Fibroblast of lung (primary cell): Measurements from ENCODE around the gene PLXNA4. TPM values are rescaled to one million over a fixed set of nuclear protein-coding genes. Genes with fewer than 3 reads are reported as not detected.

Source experiments
- DNase-seq, 2 donors: peaks; one replicate each; pipeline versions ENCODE4 v3.0.0 to v3.0.0-alpha.2; 2010; ENCODE audit warnings: low read depth in 2 of 2
- H2AFZ ChIP-seq: 2 replicates; pipeline ENCODE4 v1.5.1; 2012; ENCODE audit warnings: low read length, control low read depth, inconsistent platforms
- H3K27ac ChIP-seq: 2 replicates; pipeline ENCODE4 v1.5.1; 2011; ENCODE audit warnings: low read length, control low read depth; ENCODE audit not compliant: insufficient read depth
- H3K27me3 ChIP-seq: 2 replicates; pipeline ENCODE4 v1.5.1; 2011; ENCODE audit warnings: mild to moderate bottlenecking, low read length; ENCODE audit not compliant: control insufficient read depth, insufficient read depth
- H3K36me3 ChIP-seq: 2 replicates; pipeline ENCODE4 v1.5.1; 2011; ENCODE audit warnings: low read length; ENCODE audit not compliant: control insufficient read depth, insufficient read depth
- H3K4me1 ChIP-seq: 2 replicates; pipeline ENCODE4 v1.5.1; 2011; ENCODE audit warnings: low read length; ENCODE audit not compliant: control insufficient read depth, insufficient read depth; ENCODE audit errors: extremely low read depth
- H3K4me2 ChIP-seq: 2 replicates; pipeline ENCODE4 v1.5.1; 2011; ENCODE audit warnings: low read length, control low read depth; ENCODE audit not compliant: insufficient read depth; ENCODE audit errors: extremely low read depth
- H3K4me3 ChIP-seq, 4 experiments: fragments of 200-600 bp in 1 of 4; sonication (generic) in 1 of 4; replicated peaks in 1 of 4; 2 replicates each; pipeline ENCODE4 v1.5.1; 2011 to 2016; ENCODE audit warnings: low read length in 4 of 4, low read depth in 3 of 4, mild to moderate bottlenecking in 3 of 4, control low read depth in 2 of 4, inconsistent platforms in 1 of 4, mixed read lengths in 1 of 4; ENCODE audit not compliant: insufficient read depth in 1 of 4; ENCODE audit errors: control extremely low read depth in 1 of 4
- H3K79me2 ChIP-seq: 2 replicates; pipeline ENCODE4 v1.5.1; 2012; ENCODE audit warnings: mild to moderate bottlenecking, low read length, inconsistent platforms; ENCODE audit not compliant: control insufficient read depth, insufficient read depth
- H3K9ac ChIP-seq: 2 replicates; pipeline ENCODE4 v1.5.1; 2011; ENCODE audit warnings: mild to moderate bottlenecking, low read length, control low read depth; ENCODE audit not compliant: insufficient read depth
- H3K9me3 ChIP-seq: 2 replicates; pipeline ENCODE4 v1.5.1; 2012; ENCODE audit warnings: low read depth, low read length; ENCODE audit not compliant: control insufficient read depth, insufficient read depth
- H4K20me1 ChIP-seq: 2 replicates; pipeline ENCODE4 v1.5.1; 2011; ENCODE audit warnings: low read length; ENCODE audit not compliant: control insufficient read depth, insufficient read depth; ENCODE audit errors: extremely low read depth
- CTCF ChIP-seq, 2 donors: IDR thresholded peaks in 1 of 2; conservative IDR thresholded peaks in 1 of 2; 1 replicate in 1 of 2; 2 replicates in 1 of 2; pipeline ENCODE4 v1.5.1; 2011 to 2012; ENCODE audit warnings: low read length in 2 of 2, control low read depth in 1 of 2, inconsistent platforms in 1 of 2, low read depth in 1 of 2, mild to moderate bottlenecking in 1 of 2
- EZH2 ChIP-seq: IDR thresholded peaks from 2 replicates; pipeline ENCODE4 v1.5.1; 2012; ENCODE audit warnings: low read length, control low read depth, mild to moderate bottlenecking; ENCODE audit errors: missing control alignments
- polyA plus RNA-seq, 2 donors: library from polyadenylated mRNA; depleted of rRNA in 1 of 2; stranded (reverse) in 1 of 2; unstranded in 1 of 2; fragments of >200 nt; gene quantifications; 2 replicates each; pipeline ENCODE4 v1.2.1, GENCODE V29; 2011 to 2012; ENCODE audit warnings: missing spikeins in 1 of 2
- total RNA-seq: library from RNA; depleted of rRNA; stranded (reverse); fragments of >200 nt; gene quantifications from 2 replicates; pipeline ENCODE4 v1.2.1, GENCODE V29; 2014

PLXNA4 gene
- total and polyA plus RNA-seq, 2 donors (not counting 1 experiment from before 2014, with no cell fraction given), result 1.2 to 1.5 TPM

DNA sequence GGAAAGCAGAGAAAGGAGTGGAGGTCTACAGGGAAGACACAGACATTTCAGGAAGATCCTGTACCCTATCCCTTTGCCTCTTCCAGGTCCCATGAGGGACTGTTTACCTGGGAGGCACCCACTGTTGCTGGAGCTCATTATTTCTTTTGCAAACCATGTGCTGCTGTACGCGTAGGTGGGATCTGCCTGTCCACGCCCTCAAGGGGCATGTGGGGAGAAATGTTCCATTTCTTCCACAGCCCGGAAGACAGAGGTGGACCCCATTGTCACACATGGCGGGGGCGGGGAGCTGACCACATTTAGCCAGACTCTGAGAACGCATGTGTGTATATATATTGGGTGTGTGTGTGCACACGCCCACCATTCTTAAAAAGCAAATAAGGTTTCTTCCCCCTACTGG lies 2.0 kb downstream of the PLXNA4 start:
- DNase-seq, result no peak
- no peak overlapping the region for H3K4me2 ChIP-seq
- H3K27me3 ChIP-seq, result peaks cover 7% of the 10 kb centered on the region
- TF ChIP-seq CTCF (conservative IDR thresholded peaks at IDR 0.05 in 1 of 2, IDR thresholded peaks at IDR 0.05 in 1 of 2; ENCODE audit: low read depth in 1 of 2, low read length in 2 of 2), result no peak
- peak; percentile 22 for TF ChIP-seq EZH2
- no peaks in the 10 kb centered on the region for H3K9me3 ChIP-seq
- H3K79me2 ChIP-seq, result no peaks in the 10 kb centered on the region
- no peak overlapping the region for H3K27ac ChIP-seq
- peaks cover 6% of the 10 kb centered on the region for H3K4me1 ChIP-seq
- H4K20me1 ChIP-seq, result no peaks in the 10 kb centered on the region
- H3K9ac ChIP-seq, result no peak overlapping the region
- H3K36me3 ChIP-seq, result no peaks in the 10 kb centered on the region
- no peak overlapping the region for H2AFZ ChIP-seq
- H3K4me3 ChIP-seq, result no peak overlapping the region

DNA sequence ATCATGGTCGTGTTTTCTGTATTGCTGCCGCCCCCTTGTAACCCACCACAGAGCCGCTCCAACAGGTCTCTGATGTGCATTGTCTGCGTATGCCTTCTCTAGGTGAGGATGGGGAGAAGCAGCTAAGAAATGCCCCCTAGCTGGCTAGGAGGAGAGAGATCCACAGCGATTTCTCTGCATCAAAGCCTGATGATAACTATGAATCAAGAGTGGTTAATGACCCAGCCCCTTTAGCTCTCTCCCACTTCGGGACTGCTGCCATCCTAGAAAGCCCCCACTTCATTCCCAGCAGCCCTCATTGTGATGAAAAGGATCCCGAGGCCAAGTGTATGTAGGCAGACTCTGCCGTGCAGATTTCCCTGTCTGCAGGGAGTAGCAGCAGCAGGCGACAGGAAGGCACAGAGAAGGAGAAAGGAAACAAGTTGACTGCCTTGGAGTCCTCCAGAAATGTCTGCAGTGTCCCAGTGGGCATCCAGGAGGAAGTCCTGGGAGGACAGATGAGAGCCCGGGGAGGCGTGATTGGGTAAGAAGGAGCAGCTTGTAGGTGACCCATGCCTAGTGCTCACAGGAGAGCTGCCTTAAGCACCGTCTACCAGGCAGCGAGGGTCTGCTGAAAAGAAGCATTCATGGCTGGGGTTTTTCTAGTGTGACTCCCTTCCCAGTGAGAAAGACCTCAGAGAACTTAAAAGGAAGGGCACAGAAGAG lies 2.9 kb downstream of the PLXNA4 start:
- Histone ChIP-seq H3K27ac (no peak overlapping the region), H3K4me2 (no peak overlapping the region), H4K20me1 (no peaks in the 10 kb centered on the region), H3K27me3 (peaks cover 7% of the 10 kb centered on the region), H3K9ac (no peak overlapping the region), H3K4me1 (peaks cover 6% of the 10 kb centered on the region), H3K36me3 (no peaks in the 10 kb centered on the region), H3K9me3 (no peaks in the 10 kb centered on the region), H2AFZ (no peak overlapping the region), H3K79me2 (no peaks in the 10 kb centered on the region), H3K4me3 (no peak overlapping the region)
- no peak for DNase-seq
- TF ChIP-seq CTCF (conservative IDR thresholded peaks at IDR 0.05 in 1 of 2, IDR thresholded peaks at IDR 0.05 in 1 of 2; ENCODE audit: low read depth in 1 of 2, low read length in 2 of 2), result no peak
- TF ChIP-seq EZH2, result no peak

DNA sequence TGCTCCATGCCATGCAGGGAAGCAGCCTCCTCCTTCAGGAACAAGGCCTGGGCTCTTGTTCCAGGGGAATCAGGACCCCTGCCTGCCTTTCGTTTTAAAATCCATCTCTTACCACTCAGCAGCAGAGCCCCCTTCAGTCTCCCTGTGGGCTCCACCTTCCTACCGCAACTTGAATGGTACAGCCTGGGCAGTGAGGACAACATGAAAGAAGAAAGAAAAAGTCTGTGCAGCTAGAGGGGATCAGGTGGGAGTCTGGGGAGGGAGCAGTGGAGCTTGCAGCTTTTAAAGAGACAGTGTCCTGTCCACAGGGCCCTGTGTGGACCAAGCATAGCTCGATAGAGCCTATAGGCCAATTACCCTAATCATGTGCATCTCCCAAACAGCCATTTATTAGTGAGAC lies 3.7 kb downstream of the PLXNA4 start:
- no peak for DNase-seq
- H4K20me1 ChIP-seq, result no peaks in the 10 kb centered on the region
- no peaks in the 10 kb centered on the region for H3K9me3 ChIP-seq
- no peak overlapping the region for H3K9ac ChIP-seq
- no peak overlapping the region for H3K27ac ChIP-seq
- H3K79me2 ChIP-seq, result no peaks in the 10 kb centered on the region
- H3K36me3 ChIP-seq, result no peaks in the 10 kb centered on the region
- no peak overlapping the region for H3K4me2 ChIP-seq
- peaks cover 6% of the 10 kb centered on the region for H3K4me1 ChIP-seq
- H3K27me3 ChIP-seq, result peaks cover 5% of the 10 kb centered on the region
- TF ChIP-seq CTCF (conservative IDR thresholded peaks at IDR 0.05 in 1 of 2, IDR thresholded peaks at IDR 0.05 in 1 of 2; ENCODE audit: low read depth in 1 of 2, low read length in 2 of 2), result no peak
- TF ChIP-seq EZH2, result no peak
- no peak overlapping the region for H2AFZ ChIP-seq
- no peak overlapping the region for H3K4me3 ChIP-seq
